Skeletal muscle satellite cell (primary cell): ENCODE results near the gene SPACDR.
"Not testable (repeated sequence)": the region's sequence is repeated elsewhere in the genome, so short reads cannot be mapped to it uniquely, and the experiment has no call there.

Source experiments
- H3K27me3 ChIP-seq: 2 replicates; pipeline ENCODE4 v1.7.0; 2013; ENCODE audit warnings: low read length; ENCODE audit not compliant: control insufficient read depth, insufficient read depth
- H3K36me3 ChIP-seq: 2 replicates; pipeline ENCODE4 v1.7.0; 2013; ENCODE audit warnings: mild to moderate bottlenecking, control low read depth, low read length; ENCODE audit not compliant: insufficient read depth
- H3K4me1 ChIP-seq: 2 replicates; pipeline ENCODE4 v1.7.0; 2013; ENCODE audit warnings: low read length; ENCODE audit not compliant: control insufficient read depth, insufficient read depth
- H3K4me2 ChIP-seq: 2 replicates; pipeline ENCODE4 v1.7.0; 2013; ENCODE audit warnings: mild to moderate bottlenecking, low read length
- H3K4me3 ChIP-seq: 2 replicates; pipeline ENCODE4 v1.7.0; 2013; ENCODE audit warnings: low read length
- H3K9ac ChIP-seq: 2 replicates; pipeline ENCODE4 v1.7.0; 2013; ENCODE audit warnings: mild to moderate bottlenecking, low read depth, low read length, moderate library complexity
- H3K9me3 ChIP-seq: replicated peaks from 2 replicates; pipeline ENCODE4 v1.7.0; 2013; ENCODE audit warnings: mild to moderate bottlenecking, control low read depth, low read length

SPACDR gene

GRCh38 chr7:100455206-100455605, 8.9 kb downstream of the SPACDR start:
- H3K4me2 ChIP-seq: no peak overlapping the region
- H3K4me3 ChIP-seq: no peak overlapping the region
- peaks cover 8% of the 10 kb centered on the region for H3K36me3 ChIP-seq
- no peak overlapping the region for H3K9ac ChIP-seq
- peaks cover 3% of the 10 kb centered on the region for H3K4me1 ChIP-seq
- H3K27me3 ChIP-seq: no peaks in the 10 kb centered on the region
- no peaks in the 10 kb centered on the region for H3K9me3 ChIP-seq

GRCh38 chr7:100453854-100454253, 10.2 kb downstream of the SPACDR start:
- not testable (repeated sequence) for H3K4me3 ChIP-seq, H3K4me1 ChIP-seq, H3K36me3 ChIP-seq, H3K27me3 ChIP-seq, H3K9ac ChIP-seq, H3K9me3 ChIP-seq, H3K4me2 ChIP-seq

- no peaks in the 10 kb centered on the region for H3K27me3 ChIP-seq
- H3K9ac ChIP-seq: no peak overlapping the region
- no peaks in the 10 kb centered on the region for H3K9me3 ChIP-seq
- no peak overlapping the region for H3K4me2 ChIP-seq
- no peak overlapping the region for H3K4me3 ChIP-seq
- H3K4me1 ChIP-seq: peaks cover 3% of the 10 kb centered on the region
- H3K36me3 ChIP-seq: peaks cover 8% of the 10 kb centered on the region
Observed at GRCh38 chr7:100452513-100452912, 11.5 kb downstream of the SPACDR start.

GRCh38 chr7:100449190-100449795, 14.8 kb downstream of the SPACDR start:
- H3K36me3 ChIP-seq: no peaks in the 10 kb centered on the region
- H3K4me2 ChIP-seq: no peak overlapping the region
- no peaks in the 10 kb centered on the region for H3K9me3 ChIP-seq
- peaks cover 25% of the 10 kb centered on the region for H3K4me1 ChIP-seq
- no peak overlapping the region for H3K9ac ChIP-seq
- H3K4me3 ChIP-seq: no peak overlapping the region
- H3K27me3 ChIP-seq: no peaks in the 10 kb centered on the region

- H3K4me2 ChIP-seq, H3K4me3 ChIP-seq, H3K36me3 ChIP-seq, H3K27me3 ChIP-seq, H3K9me3 ChIP-seq, H3K9ac ChIP-seq: not testable (repeated sequence)
- peaks cover 33% of the 10 kb centered on the region for H3K4me1 ChIP-seq
Observed at GRCh38 chr7:100447363-100447762, 16.7 kb downstream of the SPACDR start.

GRCh38 chr7:100446040-100446439, 18.0 kb downstream of the SPACDR start:
- no peaks in the 10 kb centered on the region for H3K36me3 ChIP-seq
- no peak overlapping the region for H3K4me3 ChIP-seq
- H3K9me3 ChIP-seq: no peaks in the 10 kb centered on the region
- H3K27me3 ChIP-seq: no peaks in the 10 kb centered on the region
- no peak overlapping the region for H3K4me2 ChIP-seq
- H3K4me1 ChIP-seq: peaks cover 33% of the 10 kb centered on the region
- H3K9ac ChIP-seq: no peak overlapping the region

- Histone ChIP-seq H3K4me1 (peaks cover 33% of the 10 kb centered on the region), H3K4me3 (no peak overlapping the region), H3K27me3 (no peaks in the 10 kb centered on the region), H3K9ac (peak overlapping the region; percentile 19), H3K4me2 (peak overlapping the region; percentile 19), H3K36me3 (no peaks in the 10 kb centered on the region), H3K9me3 (no peaks in the 10 kb centered on the region)
Observed at GRCh38 chr7:100444311-100445278, 19.5 kb downstream of the SPACDR start.

GRCh38 chr7:100443096-100443840, 20.8 kb downstream of the SPACDR start:
- no peaks in the 10 kb centered on the region for H3K9me3 ChIP-seq
- no peak overlapping the region for H3K4me3 ChIP-seq

GRCh38 chr7:100441641-100442535, 22.2 kb downstream of the SPACDR start:
- H3K27me3 ChIP-seq: no peaks in the 10 kb centered on the region
- H3K9me3 ChIP-seq: no peaks in the 10 kb centered on the region
- no peaks in the 10 kb centered on the region for H3K36me3 ChIP-seq
- no peak overlapping the region for H3K4me2 ChIP-seq
- no peak overlapping the region for H3K4me3 ChIP-seq
- no peak overlapping the region for H3K9ac ChIP-seq
- peaks cover 43% of the 10 kb centered on the region for H3K4me1 ChIP-seq

More at GRCh38 chr7:100443096-100443840, 20.8 kb downstream of the SPACDR start:
- no peak overlapping the region for H3K9ac ChIP-seq
- no peaks in the 10 kb centered on the region for H3K36me3 ChIP-seq
- peaks cover 40% of the 10 kb centered on the region for H3K4me1 ChIP-seq
- no peak overlapping the region for H3K4me2 ChIP-seq
- no peaks in the 10 kb centered on the region for H3K27me3 ChIP-seq

- not testable (repeated sequence) for H3K27me3 ChIP-seq, H3K4me2 ChIP-seq, H3K4me3 ChIP-seq, H3K9me3 ChIP-seq, H3K36me3 ChIP-seq
- peaks cover 32% of the 10 kb centered on the region for H3K4me1 ChIP-seq
- H3K9ac ChIP-seq: peak overlapping the region; percentile 34
Observed at GRCh38 chr7:100439244-100439643, 24.8 kb downstream of the SPACDR start.

GRCh38 chr7:100438731-100439130, 25.3 kb downstream of the SPACDR start:
- H3K36me3 ChIP-seq: peaks cover 12% of the 10 kb centered on the region
- H3K27me3 ChIP-seq, H3K4me3 ChIP-seq, H3K4me2 ChIP-seq, H3K9me3 ChIP-seq, H3K9ac ChIP-seq: not testable (repeated sequence)
- H3K4me1 ChIP-seq: peaks cover 27% of the 10 kb centered on the region
